Activated T-helper 17 cell treated with anti-CD3 and anti-CD28 coated beads, Interleukin-2, amount 50 U/mL, for 72 hours (primary cell): ENCODE measurements around the gene IDH2. TPM values are rescaled to one million over a fixed set of nuclear protein-coding genes. Genes with fewer than 3 reads are reported as not detected.
A peak's percentile ranks its signal among the peaks of the same experiment; 100 is the strongest.
"Not testable (repeated sequence)": the region's sequence is repeated elsewhere in the genome, so short reads cannot be mapped to it uniquely, and the experiment has no call there.

Experiments used
- ATAC-seq: fragments of 150-1000 bp; cut with Tn5 transposase; replicated peaks from 2 replicates; pipeline ENCODE4 v1.10.0; 2021; ENCODE audit warnings: mild to moderate bottlenecking, moderate library complexity
- H3K27ac Mint-ChIP-seq: one replicate; pipeline ENCODE4 v1.8.0; 2022; ENCODE audit warnings: mixed read lengths
- H3K27me3 Mint-ChIP-seq: one replicate; pipeline ENCODE4 v1.8.0; 2022; ENCODE audit warnings: mixed read lengths
- H3K36me3 Mint-ChIP-seq: one replicate; pipeline ENCODE4 v1.8.0; 2022; ENCODE audit warnings: low read depth, mild to moderate bottlenecking, mixed read lengths
- H3K4me1 Mint-ChIP-seq: one replicate; pipeline ENCODE4 v1.8.0; 2022; ENCODE audit warnings: mixed read lengths
- H3K4me3 Mint-ChIP-seq: one replicate; pipeline ENCODE4 v1.8.0; 2022; ENCODE audit warnings: mild to moderate bottlenecking, mixed read lengths
- H3K9me3 Mint-ChIP-seq: one replicate; pipeline ENCODE4 v1.8.0; 2022; ENCODE audit warnings: mixed read lengths
- total RNA-seq, 2 donors: library from RNA; stranded (reverse); gene quantifications; one replicate each; pipeline ENCODE4 v1.2.3, GENCODE V29; 2022

IDH2 gene
- total RNA-seq, 2 donors from 2014 or later, result 53.5 to 75.6 TPM

DNA sequence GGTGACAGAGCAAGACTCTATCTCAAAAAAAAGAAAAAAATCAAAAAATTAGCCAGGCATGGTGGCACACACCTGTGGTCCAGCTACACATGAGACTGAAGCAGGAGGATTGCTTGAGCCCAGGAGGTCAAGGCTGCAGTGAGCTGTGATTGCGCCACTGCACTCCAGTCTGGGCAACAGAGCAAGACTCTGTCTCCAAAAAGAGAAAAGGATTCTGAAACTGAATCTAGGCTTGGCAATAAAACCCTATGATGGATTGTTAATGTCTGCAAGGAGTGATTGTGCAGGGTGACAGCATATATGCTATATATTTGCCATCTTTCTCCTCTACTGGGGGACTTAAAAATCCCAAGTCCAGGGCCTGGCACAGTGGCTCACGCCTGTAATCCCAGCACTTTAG, 31.6 kb downstream of the IDH2 start:
- not testable (repeated sequence) for H3K4me3 Mint-ChIP-seq, H3K27me3 Mint-ChIP-seq, H3K9me3 Mint-ChIP-seq, ATAC-seq, H3K4me1 Mint-ChIP-seq, H3K27ac Mint-ChIP-seq
- H3K36me3 Mint-ChIP-seq, result peaks cover 29% of the 10 kb centered on the region

GRCh38 chr15:90067953-90068606, 34.2 kb downstream of the IDH2 start:
- no peak for ATAC-seq
- peaks cover 17% of the 10 kb centered on the region for H3K36me3 Mint-ChIP-seq
- H3K4me1 Mint-ChIP-seq, result no peaks in the 10 kb centered on the region
- H3K27me3 Mint-ChIP-seq, result no peaks in the 10 kb centered on the region
- H3K4me3 Mint-ChIP-seq, result no peak overlapping the region
- no peak overlapping the region for H3K27ac Mint-ChIP-seq
- H3K9me3 Mint-ChIP-seq, result no peaks in the 10 kb centered on the region

DNA sequence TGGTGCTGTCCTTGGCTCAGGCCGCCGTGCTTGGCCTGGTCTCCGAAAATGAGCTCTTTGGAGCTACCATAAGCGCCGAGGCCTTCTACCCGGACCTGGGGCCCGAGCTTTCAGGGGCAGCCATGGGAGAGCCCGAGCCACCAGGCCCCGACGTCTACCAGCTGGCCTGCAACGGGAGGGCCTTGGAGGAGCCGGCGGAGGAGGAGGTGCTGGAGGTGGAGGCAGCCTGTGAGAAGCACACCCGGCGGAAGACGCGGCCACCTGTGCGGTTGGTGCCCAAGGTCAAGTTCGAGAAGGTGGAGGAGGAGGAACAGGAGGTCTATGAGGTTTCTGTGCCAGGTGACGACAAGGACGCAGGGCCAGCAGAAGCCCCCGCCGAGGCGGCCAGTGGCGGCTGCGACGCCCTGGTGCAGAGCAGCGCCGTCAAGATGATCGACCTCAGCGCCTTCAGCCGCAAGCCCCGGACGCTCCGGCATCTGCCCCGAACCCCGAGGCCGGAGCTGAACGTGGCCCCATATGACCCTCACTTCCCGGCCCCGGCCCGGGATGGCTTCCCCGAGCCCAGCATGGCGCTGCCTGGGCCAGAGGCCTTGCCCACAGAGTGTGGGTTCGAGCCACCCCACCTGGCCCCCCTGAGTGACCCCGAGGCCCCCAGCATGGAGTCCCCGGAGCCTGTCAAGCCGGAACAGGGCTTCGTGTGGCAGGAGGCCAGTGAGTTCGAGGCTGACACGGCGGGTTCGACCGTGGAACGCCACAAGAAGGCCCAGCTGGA, 34.9 kb downstream of the IDH2 start:
- Mint-ChIP-seq H3K36me3 (peaks cover 13% of the 10 kb centered on the region), H3K27ac (no peak overlapping the region), H3K27me3 (no peaks in the 10 kb centered on the region)

GRCh38 chr15:90065682-90066049, 36.6 kb downstream of the IDH2 start:
- Mint-ChIP-seq H3K27me3 (no peaks in the 10 kb centered on the region), H3K27ac (no peak overlapping the region), H3K9me3 (no peaks in the 10 kb centered on the region), H3K4me1 (peaks cover 12% of the 10 kb centered on the region), H3K36me3 (peaks cover 9% of the 10 kb centered on the region), H3K4me3 (no peak overlapping the region)
- no peak for ATAC-seq

More for the DNA sequence above, 34.9 kb downstream of the IDH2 start:
- ATAC-seq, result no peak
- Mint-ChIP-seq H3K4me1 (no peaks in the 10 kb centered on the region), H3K4me3 (no peak overlapping the region), H3K9me3 (no peaks in the 10 kb centered on the region)

DNA sequence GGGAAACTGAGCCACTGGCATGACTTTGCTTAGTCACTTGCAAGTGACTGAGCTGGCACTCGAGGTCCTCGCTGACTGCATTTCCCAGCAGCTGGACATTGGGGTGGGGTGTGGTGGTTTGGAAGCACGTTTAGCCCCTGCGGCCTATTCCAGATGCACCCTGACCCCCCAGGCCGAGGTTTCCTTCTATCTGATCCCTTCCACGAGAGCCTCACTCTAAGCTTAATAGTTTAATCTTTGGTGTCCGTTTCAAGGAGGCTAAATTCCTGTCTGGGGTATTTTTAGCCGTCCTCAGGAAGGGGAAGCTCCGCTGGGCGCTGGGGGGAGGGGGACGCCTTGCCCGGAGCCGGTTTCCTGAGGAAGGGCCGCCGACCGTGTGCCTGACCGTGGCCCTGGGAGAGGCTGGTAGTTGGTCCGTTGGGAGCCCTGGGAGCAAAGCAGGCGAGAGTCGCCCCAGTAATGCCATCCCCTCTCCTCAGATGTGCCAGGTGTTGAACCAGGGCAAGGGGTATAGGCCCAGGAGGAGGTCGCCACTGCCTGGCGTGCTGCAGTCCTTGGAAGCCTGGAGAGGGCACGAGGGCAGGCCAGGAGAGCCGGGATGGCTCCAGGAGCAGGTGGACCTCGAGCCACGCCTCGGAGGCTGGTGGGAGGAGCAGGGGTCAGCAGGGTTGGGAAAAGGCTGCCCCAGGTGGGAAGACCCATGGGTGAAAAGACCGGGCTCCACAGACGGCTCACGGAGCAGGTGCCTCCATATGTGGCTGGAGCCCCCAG, 37.2 kb downstream of the IDH2 start:
- Mint-ChIP-seq H3K4me1 (peaks cover 14% of the 10 kb centered on the region), H3K27ac (no peak overlapping the region), H3K36me3 (peaks cover 9% of the 10 kb centered on the region), H3K9me3 (no peaks in the 10 kb centered on the region), H3K4me3 (no peak overlapping the region), H3K27me3 (no peaks in the 10 kb centered on the region)
- no peak for ATAC-seq

GRCh38 chr15:90063770-90064247, 38.5 kb downstream of the IDH2 start:
- Mint-ChIP-seq H3K27me3 (no peaks in the 10 kb centered on the region), H3K36me3 (no peaks in the 10 kb centered on the region), H3K27ac (peak overlapping the region; percentile 19), H3K4me1 (peaks cover 24% of the 10 kb centered on the region), H3K4me3 (no peak overlapping the region), H3K9me3 (no peaks in the 10 kb centered on the region)
- ATAC-seq, result no peak

GRCh38 chr15:90062973-90063769, 39.1 kb downstream of the IDH2 start:
- ATAC-seq, result no peak
- H3K36me3 Mint-ChIP-seq, result no peaks in the 10 kb centered on the region
- H3K27ac Mint-ChIP-seq, result peak overlapping the region; percentile 90
- H3K4me3 Mint-ChIP-seq, result no peak overlapping the region
- peaks cover 30% of the 10 kb centered on the region for H3K4me1 Mint-ChIP-seq
- H3K27me3 Mint-ChIP-seq, result no peaks in the 10 kb centered on the region
- no peaks in the 10 kb centered on the region for H3K9me3 Mint-ChIP-seq

- peaks cover 34% of the 10 kb centered on the region for H3K4me1 Mint-ChIP-seq
- no peaks in the 10 kb centered on the region for H3K36me3 Mint-ChIP-seq
- no peaks in the 10 kb centered on the region for H3K27me3 Mint-ChIP-seq
- no peak for ATAC-seq
- H3K27ac Mint-ChIP-seq, result peak overlapping the region; percentile 90
- H3K4me3 Mint-ChIP-seq, result peak overlapping the region; percentile 66
- no peaks in the 10 kb centered on the region for H3K9me3 Mint-ChIP-seq
These were observed 39.8 kb downstream of the IDH2 start for GRCh38 chr15:90062462-90062932.

DNA sequence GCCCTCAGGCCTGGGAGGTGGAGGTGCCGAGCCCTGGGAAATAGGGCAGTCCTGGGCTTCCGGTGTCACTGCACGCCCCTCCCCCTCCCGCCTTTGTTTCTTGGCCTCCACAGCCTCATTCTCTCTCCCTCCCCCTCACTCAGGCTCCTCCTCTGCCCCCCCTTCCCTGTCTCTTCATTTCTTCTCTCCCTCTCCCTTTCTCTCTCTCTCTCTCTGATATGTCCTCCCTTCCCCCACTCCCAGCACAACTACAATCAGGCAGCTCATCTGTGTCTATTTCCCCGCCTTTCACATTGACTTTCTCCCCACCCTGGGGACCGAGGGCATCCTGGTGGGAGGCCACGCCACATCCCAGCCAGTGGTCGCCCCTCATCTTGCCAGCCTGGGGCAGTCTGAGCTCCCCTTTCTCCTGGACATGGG, 40.2 kb downstream of the IDH2 start:
- no peaks in the 10 kb centered on the region for H3K36me3 Mint-ChIP-seq
- peak overlapping the region; percentile 90 for H3K27ac Mint-ChIP-seq
- no peaks in the 10 kb centered on the region for H3K27me3 Mint-ChIP-seq
- peak; percentile 41 for ATAC-seq
- no peaks in the 10 kb centered on the region for H3K9me3 Mint-ChIP-seq
- H3K4me1 Mint-ChIP-seq, result peaks cover 34% of the 10 kb centered on the region
- peak overlapping the region; percentile 66 for H3K4me3 Mint-ChIP-seq

DNA sequence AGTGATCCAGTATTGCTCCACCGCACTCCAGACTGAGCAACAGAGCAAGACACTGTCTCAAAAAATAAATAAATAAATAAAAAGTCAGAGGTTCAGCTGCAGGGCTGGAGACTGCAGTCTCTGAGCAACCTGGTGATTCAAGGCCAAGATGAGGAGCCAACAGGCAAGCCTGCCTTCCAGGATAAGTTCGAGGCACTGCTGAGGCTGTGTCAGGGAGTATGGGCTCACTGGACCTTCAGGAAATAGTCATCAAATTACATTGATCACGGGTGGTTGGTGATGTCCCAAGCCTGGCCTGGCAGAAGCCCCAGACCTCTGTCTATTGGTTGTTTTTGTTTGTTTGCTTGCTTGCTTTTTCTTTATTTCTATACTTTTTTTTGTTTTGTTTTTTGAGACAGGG, 41.5 kb downstream of the IDH2 start:
- no peak for ATAC-seq
- Mint-ChIP-seq H3K36me3 (no peaks in the 10 kb centered on the region), H3K4me3 (peak overlapping the region; percentile 66), H3K9me3 (no peaks in the 10 kb centered on the region), H3K4me1 (peaks cover 34% of the 10 kb centered on the region), H3K27me3 (no peaks in the 10 kb centered on the region), H3K27ac (peak overlapping the region; percentile 90)

GRCh38 chr15:90059208-90059985, 42.9 kb downstream of the IDH2 start:
- H3K27me3 Mint-ChIP-seq, result no peaks in the 10 kb centered on the region
- H3K36me3 Mint-ChIP-seq, result no peaks in the 10 kb centered on the region
- H3K4me1 Mint-ChIP-seq, result peaks cover 37% of the 10 kb centered on the region
- H3K9me3 Mint-ChIP-seq, result no peaks in the 10 kb centered on the region
- ATAC-seq, result peak; percentile 95
- H3K4me3 Mint-ChIP-seq, result peak overlapping the region; percentile 61
- peak overlapping the region; percentile 86 for H3K27ac Mint-ChIP-seq

DNA sequence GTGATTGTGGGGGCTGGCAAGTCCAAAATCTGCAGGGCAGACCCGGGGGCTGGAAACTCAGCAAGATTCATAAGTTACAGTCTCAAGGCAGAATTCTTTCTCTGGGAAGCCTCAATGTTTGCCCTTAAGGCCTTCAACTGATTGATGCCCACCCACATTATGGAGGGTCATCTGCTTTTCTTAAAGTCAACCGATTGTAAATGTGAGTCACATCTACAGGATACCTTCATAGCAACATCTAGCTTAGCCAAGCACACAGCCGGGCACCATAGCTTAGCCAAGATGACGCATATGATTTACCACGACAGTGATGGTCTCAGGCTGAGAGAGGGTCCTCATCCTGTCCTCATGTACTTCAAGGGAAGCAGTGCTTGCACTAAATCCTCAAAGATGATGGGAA, 43.5 kb downstream of the IDH2 start:
- Mint-ChIP-seq H3K4me3 (peak overlapping the region; percentile 61), H3K27ac (peak overlapping the region; percentile 86), H3K27me3 (no peaks in the 10 kb centered on the region), H3K9me3 (no peaks in the 10 kb centered on the region), H3K4me1 (peaks cover 43% of the 10 kb centered on the region), H3K36me3 (no peaks in the 10 kb centered on the region)
- no peak for ATAC-seq

- no peaks in the 10 kb centered on the region for H3K36me3 Mint-ChIP-seq
- H3K9me3 Mint-ChIP-seq, result no peaks in the 10 kb centered on the region
- H3K27me3 Mint-ChIP-seq, result no peaks in the 10 kb centered on the region
- peaks cover 45% of the 10 kb centered on the region for H3K4me1 Mint-ChIP-seq
- peak overlapping the region; percentile 86 for H3K27ac Mint-ChIP-seq
- ATAC-seq, result peak; percentile 3
- peak overlapping the region; percentile 61 for H3K4me3 Mint-ChIP-seq
These were observed 44.0 kb downstream of the IDH2 start for GRCh38 chr15:90058308-90058707.
